Choroid plexus epithelial cell (primary cell): ENCODE measurements around the gene ZMYM4.

Experiments
- DNase-seq: peaks from one replicate; pipeline ENCODE4 v3.0.0-alpha.2; 2010; ENCODE audit warnings: low read depth
- H3K4me3 ChIP-seq: 2 replicates; pipeline ENCODE4 v1.5.1; 2011; ENCODE audit warnings: low read depth, mild to moderate bottlenecking, control low read depth, low read length, moderate library complexity
- TF ChIP-seq, protein P1 (sequence below): conservative IDR thresholded peaks from 2 replicates; pipeline ENCODE4 v1.5.1; 2011; ENCODE audit warnings: low read depth, mild to moderate bottlenecking, control low read depth, inconsistent platforms, low read length, moderate library complexity

ZMYM4 gene

DNA sequence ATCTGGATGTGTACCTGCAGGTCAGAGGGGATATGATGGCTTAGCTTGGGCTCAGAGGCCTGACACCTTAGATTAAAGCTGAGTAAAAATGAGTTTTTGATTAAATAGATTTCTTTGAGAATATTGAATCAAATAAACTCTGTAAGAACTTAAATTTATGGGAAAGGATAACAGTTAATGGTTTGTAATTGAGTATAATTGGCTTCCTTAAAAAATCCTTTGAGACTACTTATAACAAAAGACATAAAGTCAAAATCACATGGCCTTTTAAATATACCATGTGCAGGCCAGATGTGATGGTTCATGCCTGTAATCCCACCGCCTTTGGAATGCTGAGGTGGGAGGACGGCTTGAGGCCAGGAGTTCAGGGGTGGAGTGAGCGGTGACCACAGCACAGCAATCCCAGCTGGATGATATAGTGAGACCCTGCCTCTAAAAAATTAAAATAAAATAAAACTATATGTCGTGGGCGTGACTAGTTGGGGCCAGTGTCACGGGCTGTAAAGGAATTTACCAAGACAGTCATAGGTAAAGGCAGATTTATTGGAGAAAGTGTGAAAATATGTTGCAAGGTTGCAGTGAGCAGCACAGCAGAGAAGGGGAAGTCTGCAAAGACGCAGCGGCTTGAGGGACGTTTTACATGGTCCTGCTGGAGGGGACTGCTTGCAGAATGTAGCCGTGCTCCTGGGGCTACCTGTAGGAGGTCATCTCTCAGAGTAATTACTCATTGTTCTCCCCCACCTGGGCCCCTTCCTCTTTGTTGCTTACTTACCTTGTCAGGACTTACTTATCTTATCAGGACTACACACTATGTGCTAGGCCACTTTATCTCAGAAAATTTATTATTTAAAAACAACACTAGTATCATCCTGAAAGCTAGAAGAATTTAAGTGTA, 122.3 kb downstream of the ZMYM4 start:
- no peak overlapping the region for H3K4me3 ChIP-seq
- peak; percentile 13 for DNase-seq
- TF ChIP-seq, protein P1, sequence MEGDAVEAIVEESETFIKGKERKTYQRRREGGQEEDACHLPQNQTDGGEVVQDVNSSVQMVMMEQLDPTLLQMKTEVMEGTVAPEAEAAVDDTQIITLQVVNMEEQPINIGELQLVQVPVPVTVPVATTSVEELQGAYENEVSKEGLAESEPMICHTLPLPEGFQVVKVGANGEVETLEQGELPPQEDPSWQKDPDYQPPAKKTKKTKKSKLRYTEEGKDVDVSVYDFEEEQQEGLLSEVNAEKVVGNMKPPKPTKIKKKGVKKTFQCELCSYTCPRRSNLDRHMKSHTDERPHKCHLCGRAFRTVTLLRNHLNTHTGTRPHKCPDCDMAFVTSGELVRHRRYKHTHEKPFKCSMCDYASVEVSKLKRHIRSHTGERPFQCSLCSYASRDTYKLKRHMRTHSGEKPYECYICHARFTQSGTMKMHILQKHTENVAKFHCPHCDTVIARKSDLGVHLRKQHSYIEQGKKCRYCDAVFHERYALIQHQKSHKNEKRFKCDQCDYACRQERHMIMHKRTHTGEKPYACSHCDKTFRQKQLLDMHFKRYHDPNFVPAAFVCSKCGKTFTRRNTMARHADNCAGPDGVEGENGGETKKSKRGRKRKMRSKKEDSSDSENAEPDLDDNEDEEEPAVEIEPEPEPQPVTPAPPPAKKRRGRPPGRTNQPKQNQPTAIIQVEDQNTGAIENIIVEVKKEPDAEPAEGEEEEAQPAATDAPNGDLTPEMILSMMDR = no peak

DNA sequence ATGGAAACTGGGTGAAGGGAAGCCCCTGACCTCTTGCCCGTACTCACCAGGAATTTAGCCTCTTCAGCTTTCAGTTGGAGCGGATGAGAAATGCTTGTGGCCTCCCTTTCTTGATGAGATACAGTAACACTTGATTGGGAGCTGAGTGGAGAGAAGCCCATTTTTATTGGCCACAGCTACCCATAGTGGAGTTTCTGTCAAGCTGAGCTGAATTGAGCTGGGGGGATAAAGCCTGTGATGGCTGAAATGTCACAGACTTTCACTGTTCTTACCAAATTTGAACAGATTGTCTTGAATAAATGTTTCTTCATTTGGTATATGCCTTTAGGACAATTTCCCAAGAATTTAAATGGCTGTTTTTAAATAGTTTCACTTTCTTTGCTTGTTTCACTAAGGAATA, 125.9 kb downstream of the ZMYM4 start:
- DNase-seq = no peak
- TF ChIP-seq, protein P1 = no peak
- H3K4me3 ChIP-seq = no peak overlapping the region

DNA sequence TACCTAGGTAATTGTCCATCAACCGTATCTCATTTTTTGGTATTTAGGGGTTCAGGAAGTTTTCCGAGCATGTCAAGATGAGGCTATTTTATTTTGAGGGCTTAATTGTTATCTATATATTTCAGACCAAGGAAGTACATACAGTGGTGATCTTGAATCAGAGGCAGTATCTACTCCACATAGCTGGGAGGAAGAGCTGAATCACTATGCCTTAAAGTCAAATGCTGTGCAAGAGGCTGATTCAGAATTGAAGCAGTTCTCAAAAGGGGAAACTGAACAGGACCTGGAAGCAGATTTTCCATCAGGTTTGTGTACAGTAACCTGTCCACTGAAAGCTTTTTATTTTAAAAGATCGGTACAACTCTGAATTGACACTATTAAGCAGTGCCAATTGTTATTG, 130.2 kb downstream of the ZMYM4 start:
- H3K4me3 ChIP-seq = no peak overlapping the region
- DNase-seq = peak; percentile 23
- TF ChIP-seq, protein P1 = no peak

DNA sequence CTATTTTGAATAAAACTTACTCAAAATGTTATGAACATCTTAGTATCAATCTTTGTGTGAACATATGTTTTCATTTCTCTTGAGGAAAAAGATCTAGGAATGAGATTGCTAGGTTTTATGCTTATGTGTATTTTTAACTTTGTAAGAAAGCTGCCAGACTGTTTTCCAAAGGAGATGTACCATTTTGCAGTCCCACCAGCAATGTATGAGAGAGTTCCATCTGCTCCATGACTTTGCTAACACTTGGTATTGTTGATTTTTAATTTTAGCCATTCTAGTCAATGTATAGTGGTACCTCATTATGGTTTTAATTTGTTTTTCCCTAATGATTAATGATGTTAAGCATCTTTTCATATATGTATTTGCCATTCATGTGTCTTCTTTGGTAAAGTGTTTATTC, 132.5 kb downstream of the ZMYM4 start:
- no peak overlapping the region for H3K4me3 ChIP-seq
- no peak for DNase-seq

DNA sequence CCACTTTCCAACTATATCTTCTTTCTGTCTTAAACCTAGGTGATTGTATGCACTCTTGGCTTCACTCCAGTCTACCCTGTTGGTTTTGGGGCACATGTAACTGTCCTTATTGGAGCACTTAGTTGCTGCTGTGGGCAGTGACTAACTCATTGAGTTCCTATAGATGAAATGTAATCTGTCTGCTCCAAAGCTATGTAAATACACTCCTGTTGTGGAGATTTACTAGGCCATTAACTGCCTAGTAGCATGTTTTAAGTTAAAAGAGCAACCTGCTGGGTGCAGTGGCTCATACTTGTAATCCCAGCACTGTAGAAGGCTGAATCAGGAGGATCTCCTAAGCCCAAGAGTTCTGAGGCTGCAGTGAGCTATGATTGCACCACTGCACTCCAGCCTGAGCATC, 137.6 kb downstream of the ZMYM4 start:
- peak; percentile 5 for DNase-seq
- no peak overlapping the region for H3K4me3 ChIP-seq
- TF ChIP-seq, protein P1 = no peak

More for the DNA sequence above, 132.5 kb downstream of the ZMYM4 start:
- TF ChIP-seq, protein P1 = no peak

DNA sequence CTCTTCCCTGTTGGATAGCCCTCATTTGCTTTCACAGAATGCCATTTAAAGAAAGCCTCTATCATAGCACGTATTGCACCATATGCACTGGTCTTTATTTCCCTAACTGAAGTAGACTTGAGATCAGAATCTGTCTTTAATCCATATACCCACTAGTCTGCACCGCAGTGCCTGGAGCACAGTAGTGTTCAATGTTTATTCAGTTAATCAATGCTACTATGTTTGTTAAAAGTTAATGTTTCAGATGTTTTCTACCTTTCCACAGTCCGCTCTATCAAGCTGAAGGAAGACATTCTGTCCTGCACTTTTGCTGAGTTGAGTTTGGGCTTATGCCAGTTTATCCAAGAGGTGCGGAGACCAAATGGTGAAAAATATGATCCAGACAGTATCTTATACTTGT, 139.2 kb downstream of the ZMYM4 start:
- no peak for DNase-seq
- H3K4me3 ChIP-seq = no peak overlapping the region
- TF ChIP-seq, protein P1 = no peak

DNA sequence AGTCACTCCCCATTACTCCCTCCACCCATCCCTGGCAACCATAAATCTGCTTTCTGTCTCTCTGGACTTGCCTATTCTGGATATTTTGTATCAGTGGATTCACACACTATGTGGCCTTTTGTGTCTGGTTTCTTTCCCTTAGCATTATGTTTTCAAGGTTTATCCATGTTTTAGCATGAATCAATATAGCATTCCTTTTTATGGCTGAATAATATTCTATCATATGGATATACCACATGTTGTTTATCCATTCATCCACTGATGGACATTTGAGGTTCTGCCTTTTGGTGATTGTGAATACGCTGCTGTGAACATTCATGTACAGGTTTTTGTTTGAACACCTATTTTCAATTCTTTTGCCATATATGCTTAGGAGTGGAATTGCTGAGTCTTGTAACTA, 140.4 kb downstream of the ZMYM4 start:
- H3K4me3 ChIP-seq = no peak overlapping the region
- TF ChIP-seq, protein P1 = no peak
- no peak for DNase-seq
